GM12878 (cell line): ENCODE measurements around the gene OR5T3. TPM values are rescaled to one million over a fixed set of nuclear protein-coding genes. Genes with fewer than 3 reads are reported as not detected.

Experiments used
- ATAC-seq: fragments of 200-7000 bp; cut with Tn5 transposase; 3 replicates; pipeline ENCODE4 v1.9.1; 2020; ENCODE audit warnings: mild to moderate bottlenecking, moderate library complexity
- Bru-seq: library from RNA; stranded (reverse); fragments of 400-500 nt; gene quantifications from one replicate; lab custom pipeline; 2021; lab: Mats Ljungman, UMichigan
- BruChase-seq, 2 experiments: library from RNA; stranded (reverse); fragments of 400-500 nt; gene quantifications; one replicate each; lab custom pipeline; 2021; lab: Mats Ljungman, UMichigan
- BruUV-seq: library from RNA; stranded (reverse); fragments of 400-500 nt; replicated peaks from 2 replicates; lab custom pipeline; 2021; lab: Mats Ljungman, UMichigan
- CTCF ChIA-PET: fragments of 300-600 bp; sonication (Branson Sonifier 250); formaldehyde crosslinking; extraction: SDS; loops from one replicate; lab custom pipeline; 2021; ENCODE audit warnings: inconsistent platforms; lab: Yijun Ruan, JAX
- POLR2A ChIA-PET: fragments of 350-600 bp; formaldehyde crosslinking; extraction: SDS; loops from one replicate; lab custom pipeline; 2021; ENCODE audit warnings: inconsistent platforms; lab: Charles Lee
- RAD21 ChIA-PET: fragments of 300-600 bp; sonication (Branson Sonifier 250); formaldehyde crosslinking; loops from one replicate; lab custom pipeline; 2023; ENCODE audit warnings: antibody characterized with exemption; ENCODE audit not compliant: unreplicated experiment; lab: Charles Lee
- SMC1A ChIA-PET: fragments of 300-600 bp; sonication (Branson Sonifier 250); formaldehyde crosslinking; loops from one replicate; lab custom pipeline; 2023; ENCODE audit not compliant: unreplicated experiment, uncharacterized antibody; lab: Charles Lee
- DNase-seq: peaks from one replicate; pipeline ENCODE4 v3.0.0-alpha.2; 2011; ENCODE audit warnings: low read depth, low spot score
- FAIRE-seq: peaks from 3 replicates; lab custom pipeline; 2011; peaks lifted over from hg19 to GRCh38; lab: Jason Lieb, UNC
- H2AFZ ChIP-seq: 2 replicates; pipeline ENCODE4 v1.6.0; 2011; ENCODE audit warnings: low read depth, low read length, control low read depth; ENCODE audit not compliant: control insufficient read depth
- H3K27ac ChIP-seq: 2 replicates; pipeline ENCODE4 v1.5.1; 2011; ENCODE audit warnings: control low read depth; ENCODE audit not compliant: control insufficient read depth, insufficient read depth
- H3K27me3 ChIP-seq, 2 experiments: replicated peaks in 1 of 2; 2 replicates each; pipeline versions ENCODE4 v1.6.0 to v1.6.1; 2011; ENCODE audit warnings: low read length in 1 of 2; ENCODE audit not compliant: control insufficient read depth in 2 of 2, insufficient read depth in 2 of 2
- H3K36me3 ChIP-seq, 2 experiments: 2 replicates each; pipeline ENCODE4 v1.5.1; 2011; ENCODE audit warnings: low read length in 1 of 2; ENCODE audit not compliant: control insufficient read depth in 2 of 2, insufficient read depth in 2 of 2
- H3K4me1 ChIP-seq: 2 replicates; pipeline ENCODE4 v1.6.1; 2011; ENCODE audit warnings: mild to moderate bottlenecking, low read length, moderate library complexity, mixed read lengths; ENCODE audit not compliant: control insufficient read depth, insufficient read depth
- H3K4me2 ChIP-seq: 2 replicates; pipeline ENCODE4 v1.6.0; 2011; ENCODE audit warnings: control low read depth; ENCODE audit not compliant: control insufficient read depth, insufficient read depth
- H3K4me3 ChIP-seq: fragments of 200-600 bp; sonication (generic); 2 replicates; pipeline ENCODE4 v1.5.1; 2016
- H3K79me2 ChIP-seq: 2 replicates; pipeline ENCODE4 v1.6.0; 2011; ENCODE audit warnings: low read length; ENCODE audit not compliant: control insufficient read depth, insufficient read depth
- H3K9ac ChIP-seq: 2 replicates; pipeline ENCODE4 v1.8.0; 2011; ENCODE audit warnings: low read length, control low read depth, mixed read lengths; ENCODE audit not compliant: control insufficient read depth, insufficient read depth
- H3K9me3 ChIP-seq: replicated peaks from 3 replicates; pipeline ENCODE4 v1.5.1; 2011; ENCODE audit warnings: mild to moderate bottlenecking, low read length; ENCODE audit not compliant: control insufficient read depth, insufficient read depth
- H4K20me1 ChIP-seq: 2 replicates; pipeline ENCODE4 v1.6.0; 2011; ENCODE audit not compliant: control insufficient read depth, insufficient read depth
- ASH2L ChIP-seq: fragments of 300-600, 200-600 bp; sonication (generic); IDR thresholded peaks from 2 replicates; pipeline ENCODE4 v1.6.1; 2017; ENCODE audit warnings: low read depth, mild to moderate bottlenecking, borderline replicate concordance
- BHLHE40 ChIP-seq, 2 experiments: fragments of 450-650 bp in 1 of 2; IDR thresholded peaks; 2 replicates each; pipeline ENCODE4 v1.6.1; 2011 to 2017; ENCODE audit warnings: low read depth in 2 of 2, borderline replicate concordance in 1 of 2, improper control_type of control experiment in 1 of 2, low read length in 1 of 2, mild to moderate bottlenecking in 1 of 2
- CBX5 ChIP-seq: sonication (generic); IDR thresholded peaks from 2 replicates; pipeline ENCODE4 v1.6.1; 2016; ENCODE audit warnings: low read depth, moderate library complexity, mild to moderate bottlenecking, inconsistent platforms
- HCFC1 ChIP-seq: fragments of 150-350 bp; IDR thresholded peaks from 2 replicates; pipeline ENCODE4 v1.6.1; 2014; ENCODE audit warnings: low read length
- IKZF1 ChIP-seq: fragments of 450-650 bp; conservative IDR thresholded peaks from 2 replicates; pipeline ENCODE4 v1.6.1; 2017; ENCODE audit warnings: antibody characterized with exemption, mild to moderate bottlenecking
- KDM1A ChIP-seq: fragments of 200-600 bp; sonication (generic); IDR thresholded peaks from 2 replicates; pipeline ENCODE4 v1.6.1; 2016; ENCODE audit warnings: borderline replicate concordance
- LARP7 ChIP-seq: fragments of 450-650 bp; IDR thresholded peaks from 2 replicates; pipeline ENCODE4 v1.6.1; 2017; ENCODE audit warnings: mild to moderate bottlenecking
- NFYB ChIP-seq: IDR thresholded peaks from 2 replicates; pipeline ENCODE4 v1.6.1; 2011; ENCODE audit warnings: low read depth, mild to moderate bottlenecking, low read length, improper control_type of control experiment, moderate library complexity; ENCODE audit not compliant: insufficient read depth
- RUNX3 ChIP-seq: IDR thresholded peaks from 2 replicates; pipeline ENCODE4 v1.6.1; 2012; ENCODE audit warnings: low read length, inconsistent platforms
- SP1 ChIP-seq: IDR thresholded peaks from one replicate; pipeline ENCODE4 v1.6.1; 2011; ENCODE audit warnings: low read depth, low read length
- STAT3 ChIP-seq: IDR thresholded peaks from 2 replicates; pipeline ENCODE4 v1.6.1; 2011; ENCODE audit warnings: low read depth, low read length, improper control_type of control experiment
- WRNIP1 ChIP-seq: IDR thresholded peaks from 2 replicates; pipeline ENCODE4 v1.6.1; 2011; ENCODE audit warnings: low read depth, low read length, improper control_type of control experiment, borderline replicate concordance
- ZNF384 ChIP-seq: IDR thresholded peaks from 2 replicates; pipeline ENCODE4 v1.6.1; 2012; ENCODE audit warnings: low read depth, mild to moderate bottlenecking, low read length, improper control_type of control experiment, borderline replicate concordance
- in situ Hi-C: fragments of 300-500 bp; cut with MboI; formaldehyde crosslinking; loops from 9 replicates; pipeline ENCODE4 v1.14.3; 2018; ENCODE audit warnings: mixed read lengths
- intact Hi-C: fragments of 100-400 bp; cut with micrococcal nuclease; formaldehyde crosslinking; loops from one replicate; pipeline ENCODE4 v1.14.2; 2022; ENCODE audit not compliant: unreplicated experiment
- long read RNA-seq, 2 experiments: library from polyadenylated mRNA; unstranded; transcript quantifications; one replicate each; pipeline ENCODE4 v2.0.0, GENCODE V29; 2019 to 2020
- polyA minus RNA-seq, 3 experiments: library from RNA; depleted of rRNA, polyadenylated mRNA; stranded (reverse); fragments of >200 nt; gene quantifications; 2 replicates each; pipeline ENCODE4 v1.2.3, GENCODE V29; 2011
- polyA plus RNA-seq, 11 experiments: library from polyadenylated mRNA; depleted of rRNA in 4 of 11; unstranded in 6 of 11; stranded (reverse) in 5 of 11; fragments of >200 nt; fragmentation: Nextera tagmentation in 4 of 11; fragmentation: Illumina TruSeq in 1 of 11; extraction: Ambion mirVana in 4 of 11; extraction: Trizol in 1 of 11; gene quantifications; 1 replicate in 1 of 11; 2 replicates in 10 of 11; pipeline versions ENCODE4 v1.2.1 to v1.2.3, GENCODE V29; 2011 to 2016; ENCODE audit warnings: inconsistent platforms in 2 of 11, missing spikeins in 2 of 11, low read depth in 1 of 11
- total RNA-seq, 4 experiments: library from RNA; depleted of rRNA in 3 of 4; stranded (reverse); fragments of >200 nt in 3 of 4; fragmentation: Illumina TruSeq in 1 of 4; extraction: Trizol in 1 of 4; gene quantifications; 2 replicates each; pipeline versions ENCODE4 v1.2.1 to v1.2.3, GENCODE V29; 2013 to 2021
- TF ChIP-seq, protein P1 (sequence below): fragments of 150-350 bp; IDR thresholded peaks from 2 replicates; pipeline ENCODE4 v1.6.1; 2016; ENCODE audit warnings: low read depth, low read length

The OR5T3 gene
- total RNA-seq (2013; cell fraction: nucleolus; rRNA removed): not detected in 2 replicates
- total RNA-seq (2014; rRNA removed) (not detected in 2 replicates), total RNA-seq (2014; rRNA removed; fragmentation: Illumina TruSeq; extraction: Trizol) (not detected in 2 replicates), total RNA-seq (2021) (not detected in 2 replicates), polyA plus RNA-seq (2011; rRNA removed) (not detected in 2 replicates), polyA plus RNA-seq (2014; fragmentation: Illumina TruSeq; extraction: Trizol) (not detected in 2 replicates), polyA plus RNA-seq (2014; fragmentation: Nextera tagmentation; extraction: Ambion mirVana) (not detected), polyA plus RNA-seq (2014; rRNA removed) (not detected in 2 replicates), polyA plus RNA-seq (2016; fragmentation: Nextera tagmentation; extraction: Ambion mirVana) (not detected), polyA minus RNA-seq (2011; rRNA and poly(A)+ RNA removed) (not detected in 2 replicates), Bru-seq, nascent RNA (not detected), BruChase-seq, experiment 1, labeled RNA remaining after a 6-hour chase (not detected), BruChase-seq, experiment 2, labeled RNA remaining after a 2-hour chase (not detected)
- not detected for polyA plus RNA-seq (2011; ENCODE audit: low read depth)
- polyA plus RNA-seq (2011; cell fraction: cytosol; rRNA removed): not detected in 2 replicates
- polyA plus RNA-seq (2011; cell fraction: nucleus; rRNA removed): not detected in 2 replicates
- not detected in 2 replicates for polyA plus RNA-seq (2012)
- not detected in 2 replicates for polyA minus RNA-seq (2011; cell fraction: cytosol; rRNA and poly(A)+ RNA removed)
- not detected in 2 replicates for polyA minus RNA-seq (2011; cell fraction: nucleus; rRNA and poly(A)+ RNA removed)
- long read RNA-seq, experiment 1: 0 reads
- long read RNA-seq, experiment 2: 0 reads

DNA sequence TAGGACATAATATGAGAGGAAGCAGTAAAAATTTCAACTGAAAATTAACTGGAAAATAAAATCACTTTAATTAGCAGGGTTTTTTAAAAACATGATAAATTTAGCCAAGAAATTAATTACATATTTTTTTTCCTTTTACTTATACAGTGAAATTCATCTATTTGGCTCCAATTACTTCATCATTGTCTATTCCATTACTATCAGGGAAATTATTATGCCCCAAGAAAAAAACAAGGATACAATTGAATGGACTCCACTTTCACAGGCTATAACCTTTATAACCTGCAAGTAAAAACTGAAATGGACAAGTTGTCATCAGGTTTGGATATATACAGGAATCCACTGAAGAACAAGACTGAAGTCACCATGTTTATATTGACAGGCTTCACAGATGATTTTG is at the start of gene OR5T3:
TSS of gene OR5T3 (plus strand) at position 301 of the 400 bp plus-strand sequence. CDS start at position 301, 0 bp downstream.
- Histone ChIP-seq H2AFZ (no peak within 1 kb of the TSS), H3K27me3 (no peaks in the 10 kb centered on the region), H3K4me2 (no peak within 1 kb of the TSS), H3K36me3 (no peaks in the 10 kb centered on the region), H3K4me3 (no peak within 1 kb of the TSS), H3K9me3 (no peaks in the 10 kb centered on the region), H3K27ac (no peak within 1 kb of the TSS), H3K79me2 (no peaks in the 10 kb centered on the region), H3K9ac (no peak within 1 kb of the TSS), H4K20me1 (no peaks in the 10 kb centered on the region), H3K4me1 (no peaks in the 10 kb centered on the region)
- ATAC-seq (no peak), FAIRE-seq (no peak), DNase-seq (no peak)
- ChIA-PET POLR2A (no interaction called here), RAD21 (no interaction called here), CTCF (no interaction called here), SMC1A (no interaction called here)
- intact Hi-C loops (no loop called here), in situ Hi-C loops (no loop called here)
- BruUV-seq: no TSS peak
- TF ChIP-seq SP1 (no peak), IKZF1 (no peak), NFYB (no peak), ASH2L (no peak), LARP7 (no peak), ZNF384 (no peak), HCFC1 (no peak), CBX5 (no peak), BHLHE40 (IDR thresholded peaks at IDR 0.05; ENCODE audit: borderline replicate concordance in 1 of 2, low read depth in 2 of 2, low read length in 1 of 2) (no peak), WRNIP1 (no peak), RUNX3 (no peak), STAT3 (no peak), KDM1A (no peak)
- TF ChIP-seq, protein P1, sequence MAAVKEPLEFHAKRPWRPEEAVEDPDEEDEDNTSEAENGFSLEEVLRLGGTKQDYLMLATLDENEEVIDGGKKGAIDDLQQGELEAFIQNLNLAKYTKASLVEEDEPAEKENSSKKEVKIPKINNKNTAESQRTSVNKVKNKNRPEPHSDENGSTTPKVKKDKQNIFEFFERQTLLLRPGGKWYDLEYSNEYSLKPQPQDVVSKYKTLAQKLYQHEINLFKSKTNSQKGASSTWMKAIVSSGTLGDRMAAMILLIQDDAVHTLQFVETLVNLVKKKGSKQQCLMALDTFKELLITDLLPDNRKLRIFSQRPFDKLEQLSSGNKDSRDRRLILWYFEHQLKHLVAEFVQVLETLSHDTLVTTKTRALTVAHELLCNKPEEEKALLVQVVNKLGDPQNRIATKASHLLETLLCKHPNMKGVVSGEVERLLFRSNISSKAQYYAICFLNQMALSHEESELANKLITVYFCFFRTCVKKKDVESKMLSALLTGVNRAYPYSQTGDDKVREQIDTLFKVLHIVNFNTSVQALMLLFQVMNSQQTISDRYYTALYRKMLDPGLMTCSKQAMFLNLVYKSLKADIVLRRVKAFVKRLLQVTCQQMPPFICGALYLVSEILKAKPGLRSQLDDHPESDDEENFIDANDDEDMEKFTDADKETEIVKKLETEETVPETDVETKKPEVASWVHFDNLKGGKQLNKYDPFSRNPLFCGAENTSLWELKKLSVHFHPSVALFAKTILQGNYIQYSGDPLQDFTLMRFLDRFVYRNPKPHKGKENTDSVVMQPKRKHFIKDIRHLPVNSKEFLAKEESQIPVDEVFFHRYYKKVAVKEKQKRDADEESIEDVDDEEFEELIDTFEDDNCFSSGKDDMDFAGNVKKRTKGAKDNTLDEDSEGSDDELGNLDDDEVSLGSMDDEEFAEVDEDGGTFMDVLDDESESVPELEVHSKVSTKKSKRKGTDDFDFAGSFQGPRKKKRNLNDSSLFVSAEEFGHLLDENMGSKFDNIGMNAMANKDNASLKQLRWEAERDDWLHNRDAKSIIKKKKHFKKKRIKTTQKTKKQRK: no peak
